Upper lobe of left lung (tissue), 6 donors: ENCODE results near the gene KIF23. TPM values are rescaled to one million over a fixed set of nuclear protein-coding genes. Genes with fewer than 3 reads are reported as not detected.

ENCODE experiments used
- ATAC-seq, 2 donors: fragments of 200-7000 bp; cut with Tn5 transposase; one replicate each; pipeline ENCODE4 v1.9.1; 2022; ENCODE audit warnings: mild to moderate bottlenecking in 2 of 2, moderate library complexity in 2 of 2; ENCODE audit not compliant: low FRiP score in 2 of 2
- DNase-seq, 2 donors: peaks; one replicate each; pipeline ENCODE4 v3.0.0-alpha.2; 2019 to 2020
- H3K27ac ChIP-seq, 4 donors: fragments of 200-600 bp; sonication (generic); one replicate each; pipeline ENCODE4 v1.5.1; 2016 to 2019
- H3K27me3 ChIP-seq, 4 donors: fragments of 200-600 bp; sonication (generic); one replicate each; pipeline ENCODE4 v1.5.1; 2017 to 2019
- H3K36me3 ChIP-seq, 4 donors: fragments of 200-600 bp; sonication (generic); one replicate each; pipeline ENCODE4 v1.5.1; 2016 to 2019
- H3K4me1 ChIP-seq, 4 donors: fragments of 200-600 bp; sonication (generic); one replicate each; pipeline ENCODE4 v1.5.1; 2018 to 2019
- H3K4me3 ChIP-seq, 4 donors: fragments of 200-600 bp; sonication (generic); one replicate each; pipeline ENCODE4 v1.5.1; 2017 to 2019; ENCODE audit warnings: mild to moderate bottlenecking in 2 of 4, moderate library complexity in 1 of 4
- H3K9me3 ChIP-seq, 4 donors: fragments of 200-600 bp; sonication (generic); one replicate each; pipeline ENCODE4 v1.5.1; 2018 to 2019
- EP300 ChIP-seq, 4 donors: sonication (generic); formaldehyde crosslinking; IDR thresholded peaks; one replicate each; pipeline ENCODE4 v1.5.1; 2017; ENCODE audit warnings: antibody characterized with exemption in 4 of 4, control low read depth in 2 of 4
- POLR2A ChIP-seq, 4 donors: fragments of 450-650 bp; IDR thresholded peaks; one replicate each; pipeline ENCODE4 v1.5.1; 2016 to 2017; ENCODE audit warnings: antibody characterized with exemption in 4 of 4, mild to moderate bottlenecking in 2 of 4
- POLR2AphosphoS5 ChIP-seq, 2 donors: sonication (generic); formaldehyde crosslinking; IDR thresholded peaks; one replicate each; pipeline ENCODE4 v1.5.1; 2017; ENCODE audit warnings: antibody characterized with exemption in 2 of 2
- WGBS, 2 donors: methylation state at CpG; one replicate each; pipeline ENCODE4 v1.1.5; 2017 to 2018; 5-methylcytosine and 5-hydroxymethylcytosine counted together
- total RNA-seq, 6 donors: library from RNA; depleted of rRNA in 4 of 6; stranded (reverse); fragments of >200 nt in 4 of 6; gene quantifications; one replicate each; pipeline versions ENCODE4 v1.1.0 to v1.2.1, GENCODE V29; 2016 to 2021
- TF ChIP-seq, protein P1 (sequence below), 6 experiments: fragments of 450-650 bp in 4 of 6; fragments of 200-600 bp in 2 of 6; sonication (generic) in 2 of 6; IDR thresholded peaks; one replicate each; pipeline ENCODE4 v1.5.1; 2016 to 2019; ENCODE audit warnings: antibody characterized with exemption in 6 of 6
- donor health status: DM: no; HTN: no; CAD: no; lungs with moderate emphysema.
- donor health status: DM: no; HTN: yes; CAD: no; lungs with severe emphysema.

Gene KIF23
- total RNA-seq, 6 donors from 2014 or later, result 1.0 to 6.7 (median 3.7) TPM

DNA sequence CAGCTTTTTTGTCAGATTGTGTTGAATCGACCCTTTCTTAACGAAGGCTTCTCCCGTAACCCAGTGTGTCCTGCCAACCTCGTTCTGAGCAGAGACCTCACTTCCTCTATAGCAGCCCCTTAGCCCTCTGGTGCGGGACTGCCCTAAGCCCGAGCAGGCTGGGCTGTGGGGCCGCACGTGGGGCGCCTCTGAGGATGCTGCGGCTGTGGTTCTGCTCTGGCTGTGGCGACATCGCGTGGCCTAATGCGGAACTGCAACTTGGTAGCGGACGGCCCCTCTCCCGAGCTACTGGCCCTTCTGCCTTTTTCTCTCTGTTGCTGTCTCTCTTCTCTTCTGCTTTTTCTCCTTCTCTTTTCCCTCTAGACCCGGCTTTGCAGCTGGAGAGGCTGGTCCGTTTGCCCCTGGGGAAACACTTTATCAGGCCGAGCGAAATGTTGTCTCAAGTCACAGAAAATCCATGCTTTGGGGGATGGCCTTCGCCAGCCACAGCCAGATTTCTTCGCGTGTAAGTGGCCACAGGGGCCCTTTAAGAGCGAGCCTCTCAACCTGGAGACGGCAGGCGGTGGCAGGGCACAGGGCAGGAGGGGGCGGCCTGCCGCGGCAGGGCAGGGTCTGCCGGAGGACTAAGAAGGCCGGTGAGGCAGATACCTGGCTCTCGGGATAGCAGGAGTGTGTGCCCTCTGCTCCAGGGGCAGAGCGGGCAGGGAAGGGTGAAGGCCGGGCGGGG is 19.4 kb upstream of the KIF23 start:
- ATAC-seq (peak; percentile 88 to 96), DNase-seq (peak; percentile 77 to 93)
- no peak for TF ChIP-seq POLR2A (IDR thresholded peaks at IDR 0.05)
- TF ChIP-seq, protein P1, sequence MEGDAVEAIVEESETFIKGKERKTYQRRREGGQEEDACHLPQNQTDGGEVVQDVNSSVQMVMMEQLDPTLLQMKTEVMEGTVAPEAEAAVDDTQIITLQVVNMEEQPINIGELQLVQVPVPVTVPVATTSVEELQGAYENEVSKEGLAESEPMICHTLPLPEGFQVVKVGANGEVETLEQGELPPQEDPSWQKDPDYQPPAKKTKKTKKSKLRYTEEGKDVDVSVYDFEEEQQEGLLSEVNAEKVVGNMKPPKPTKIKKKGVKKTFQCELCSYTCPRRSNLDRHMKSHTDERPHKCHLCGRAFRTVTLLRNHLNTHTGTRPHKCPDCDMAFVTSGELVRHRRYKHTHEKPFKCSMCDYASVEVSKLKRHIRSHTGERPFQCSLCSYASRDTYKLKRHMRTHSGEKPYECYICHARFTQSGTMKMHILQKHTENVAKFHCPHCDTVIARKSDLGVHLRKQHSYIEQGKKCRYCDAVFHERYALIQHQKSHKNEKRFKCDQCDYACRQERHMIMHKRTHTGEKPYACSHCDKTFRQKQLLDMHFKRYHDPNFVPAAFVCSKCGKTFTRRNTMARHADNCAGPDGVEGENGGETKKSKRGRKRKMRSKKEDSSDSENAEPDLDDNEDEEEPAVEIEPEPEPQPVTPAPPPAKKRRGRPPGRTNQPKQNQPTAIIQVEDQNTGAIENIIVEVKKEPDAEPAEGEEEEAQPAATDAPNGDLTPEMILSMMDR (IDR thresholded peaks at IDR 0.05), result peak; percentile 89 to 96 (median 93)
- H3K36me3 ChIP-seq, result no peaks in the 10 kb centered on the region
- H3K9me3 ChIP-seq, result no peaks in the 10 kb centered on the region
- no peak overlapping the region for H3K27ac ChIP-seq
- H3K4me1 ChIP-seq, result peaks cover 3 to 8% (median 7%) of the 10 kb centered on the region in 4 donors
- H3K27me3 ChIP-seq, result no peaks in the 10 kb centered on the region
- WGBS, 2 donors, result 26 to 36% methylated on average over 30 to 31 of the region's 36 CpGs
- no peak overlapping the region for H3K4me3 ChIP-seq

DNA sequence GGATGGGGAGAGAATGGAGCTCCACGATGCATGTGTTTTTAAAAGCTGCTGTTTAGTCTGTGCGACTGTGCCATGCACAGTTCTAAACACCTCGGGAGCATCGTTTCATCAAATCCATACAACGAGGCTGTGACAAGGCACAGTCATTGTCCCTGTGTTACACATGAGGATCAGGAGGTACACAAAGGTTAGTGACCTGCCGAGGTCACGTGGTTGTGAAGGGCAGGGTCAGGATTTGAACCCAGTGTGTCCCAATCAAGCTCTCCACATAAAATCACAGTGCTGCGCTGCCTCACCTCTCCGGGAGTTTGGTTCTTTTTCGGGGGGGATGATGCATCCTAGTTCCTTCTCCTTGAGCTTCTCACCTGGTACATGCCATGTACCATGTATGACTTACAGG is 18.7 kb upstream of the KIF23 start:
- 95 to 96% methylated on average over 10 of the region's 10 CpGs for WGBS, 2 donors
- Histone ChIP-seq H3K9me3 (no peaks in the 10 kb centered on the region), H3K4me3 (no peak overlapping the region), H3K36me3 (no peaks in the 10 kb centered on the region), H3K27me3 (no peaks in the 10 kb centered on the region), H3K27ac (no peak overlapping the region), H3K4me1 (peaks cover 3 to 8% (median 7%) of the 10 kb centered on the region in 4 donors)
- TF ChIP-seq POLR2A (IDR thresholded peaks at IDR 0.05) (no peak), EP300 (IDR thresholded peaks at IDR 0.05) (no peak), POLR2AphosphoS5 (IDR thresholded peaks at IDR 0.05) (no peak)
- TF ChIP-seq, protein P1 (IDR thresholded peaks at IDR 0.05), result no peak
- DNase-seq, result no peak
- no peak for ATAC-seq

DNA sequence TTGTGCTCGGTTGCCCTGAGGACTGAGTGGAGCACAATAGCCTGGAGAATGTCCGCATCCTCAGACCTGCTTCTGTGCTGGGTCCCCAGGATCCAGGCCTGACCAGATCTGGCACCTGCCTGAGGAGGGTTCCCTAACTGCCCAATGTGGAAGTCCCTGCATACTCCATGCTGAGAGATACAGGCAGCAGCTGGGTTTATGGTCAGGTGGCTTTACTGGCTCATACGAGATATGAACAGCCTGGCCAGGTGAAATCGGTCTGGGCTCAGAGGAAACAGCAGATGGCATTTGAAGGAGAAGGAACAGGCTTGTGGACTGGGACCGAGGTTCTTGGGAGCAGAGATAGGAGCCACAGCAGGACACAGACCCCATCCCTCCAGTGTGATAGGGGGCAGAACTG is 18.2 kb upstream of the KIF23 start:
- WGBS, 2 donors, result 87 to 93% methylated on average over 5 of the region's 5 CpGs
- Histone ChIP-seq H3K36me3 (peaks cover 0 to 2% (median 0%) of the 10 kb centered on the region in 4 donors), H3K4me3 (no peak overlapping the region), H3K9me3 (no peaks in the 10 kb centered on the region), H3K4me1 (peaks cover 3 to 8% (median 7%) of the 10 kb centered on the region in 4 donors), H3K27me3 (no peaks in the 10 kb centered on the region), H3K27ac (no peak overlapping the region)
- DNase-seq (no peak), ATAC-seq (no peak)
- TF ChIP-seq POLR2A (IDR thresholded peaks at IDR 0.05), result no peak
- TF ChIP-seq EP300 (IDR thresholded peaks at IDR 0.05), result no peak
- no peak for TF ChIP-seq POLR2AphosphoS5 (IDR thresholded peaks at IDR 0.05)
- TF ChIP-seq, protein P1 (IDR thresholded peaks at IDR 0.05), result no peak

DNA sequence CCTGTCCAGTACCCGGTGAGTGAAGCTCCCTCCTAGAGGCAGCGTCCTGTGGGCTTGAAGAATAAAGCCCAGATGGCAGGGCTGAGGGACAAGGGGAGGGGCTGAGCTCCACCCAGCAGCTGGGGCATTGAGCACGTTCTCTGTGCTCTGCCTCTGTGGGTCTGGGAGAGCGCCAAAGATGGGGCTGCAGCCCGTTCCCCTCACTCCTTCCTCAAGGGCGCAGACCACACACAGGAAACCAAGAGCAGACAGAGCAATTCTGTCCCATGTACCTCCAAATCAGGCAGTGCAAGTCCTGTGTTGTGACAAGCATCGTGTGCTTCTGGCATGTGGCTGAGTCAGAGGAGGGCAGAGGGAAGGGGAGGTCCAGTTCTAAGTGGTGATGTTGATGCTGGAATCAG is 15.7 kb upstream of the KIF23 start:
- no peak for ATAC-seq
- TF ChIP-seq, protein P1 (IDR thresholded peaks at IDR 0.05), result no peak
- TF ChIP-seq POLR2AphosphoS5 (IDR thresholded peaks at IDR 0.05) (no peak), POLR2A (IDR thresholded peaks at IDR 0.05) (no peak), EP300 (IDR thresholded peaks at IDR 0.05) (no peak)
- 44 to 64% methylated on average over 2 to 7 of the region's 7 CpGs for WGBS, 2 donors
- no peaks in the 10 kb centered on the region for H3K27me3 ChIP-seq
- H3K36me3 ChIP-seq, result peaks cover 0 to 3% (median 0%) of the 10 kb centered on the region in 4 donors
- H3K4me1 ChIP-seq, result peaks cover 3 to 8% (median 7%) of the 10 kb centered on the region in 4 donors
- H3K4me3 ChIP-seq, result no peak overlapping the region
- H3K27ac ChIP-seq, result no peak overlapping the region
- no peak for DNase-seq
- no peaks in the 10 kb centered on the region for H3K9me3 ChIP-seq

DNA sequence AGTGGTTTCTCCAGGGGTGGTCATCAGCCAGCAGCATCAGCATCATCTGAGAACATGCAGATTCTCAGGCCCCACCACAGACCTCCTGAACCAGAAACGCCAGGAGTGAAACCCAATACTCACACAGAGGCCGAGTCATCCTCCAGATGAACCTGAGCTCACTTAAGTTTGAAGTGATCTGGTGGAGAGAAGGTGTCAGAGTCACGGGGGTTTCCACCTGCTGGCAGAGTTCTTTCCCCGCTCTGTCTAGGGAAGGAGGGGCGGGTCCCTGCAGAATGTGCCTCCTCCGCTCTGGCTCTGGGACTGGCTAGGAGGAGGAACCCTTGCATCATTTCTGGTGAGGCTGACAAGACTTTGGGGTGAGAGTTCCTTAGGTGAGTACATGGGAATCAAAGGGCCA is 13.3 kb upstream of the KIF23 start:
- Histone ChIP-seq H3K4me1 (no peaks in the 10 kb centered on the region), H3K9me3 (no peaks in the 10 kb centered on the region), H3K27me3 (no peaks in the 10 kb centered on the region), H3K36me3 (peaks cover 0 to 3% (median 0%) of the 10 kb centered on the region in 4 donors), H3K27ac (no peak overlapping the region), H3K4me3 (no peak overlapping the region)
- ATAC-seq (no peak), DNase-seq (no peak)
- WGBS, 2 donors, result 84 to 86% methylated on average over 4 to 6 of the region's 6 CpGs
- TF ChIP-seq POLR2A (IDR thresholded peaks at IDR 0.05) (no peak), EP300 (IDR thresholded peaks at IDR 0.05) (no peak), POLR2AphosphoS5 (IDR thresholded peaks at IDR 0.05) (no peak)
- TF ChIP-seq, protein P1 (IDR thresholded peaks at IDR 0.05), result no peak
